H1 (cell line): ENCODE data around the gene EVA1B. TPM values are rescaled to one million over a fixed set of nuclear protein-coding genes. Genes with fewer than 3 reads are reported as not detected.

Source experiments
- CTCF ChIA-PET: fragments of 300-600 bp; sonication (Branson Sonifier 250); formaldehyde crosslinking; loops from one replicate; lab custom pipeline; 2021; ENCODE audit not compliant: partially characterized antibody; lab: Charles Lee
- POLR2A ChIA-PET: fragments of 300-600 bp; sonication (Branson Sonifier 250); formaldehyde crosslinking; loops from one replicate; lab custom pipeline; 2021; ENCODE audit warnings: inconsistent platforms; ENCODE audit not compliant: partially characterized antibody; lab: Charles Lee
- DNase-seq, 2 experiments: peaks; one replicate each; pipeline versions ENCODE4 v3.0.0 to v3.0.0-alpha.2; 2010 to 2022; ENCODE audit warnings: low spot score in 2 of 2, low read depth in 1 of 2, mixed read lengths in 1 of 2
- FAIRE-seq: peaks from 2 replicates; lab custom pipeline; 2011; peaks lifted over from hg19 to GRCh38; lab: Jason Lieb, UNC
- H2AFZ ChIP-seq: 2 replicates; pipeline ENCODE4 v1.8.1; 2012; ENCODE audit warnings: low read length, inconsistent platforms
- H2AK5ac ChIP-seq: 2 replicates; pipeline ENCODE4 v1.6.1; 2013; ENCODE audit warnings: low read depth, low read length
- H2BK120ac ChIP-seq: replicated peaks from 2 replicates; pipeline ENCODE3; 2013; ENCODE audit warnings: low read depth, low read length, inconsistent platforms
- H2BK12ac ChIP-seq: 2 replicates; pipeline ENCODE4 v1.6.1; 2013; ENCODE audit warnings: low read depth, low read length
- H2BK15ac ChIP-seq: 2 replicates; pipeline ENCODE4 v1.6.1; 2013; ENCODE audit warnings: low read length
- H2BK20ac ChIP-seq: 2 replicates; pipeline ENCODE4 v1.6.1; 2013; ENCODE audit warnings: low read length
- H2BK5ac ChIP-seq: 2 replicates; pipeline ENCODE4 v1.6.1; 2013; ENCODE audit warnings: low read depth, low read length
- H3K14ac ChIP-seq: 2 replicates; pipeline ENCODE4 v1.6.1; 2013; ENCODE audit warnings: inconsistent platforms; ENCODE audit not compliant: insufficient read length
- H3K18ac ChIP-seq: 2 replicates; pipeline ENCODE4 v1.6.1; 2013; ENCODE audit warnings: low read length; ENCODE audit errors: extremely low read depth
- H3K23ac ChIP-seq: 2 replicates; pipeline ENCODE4 v1.6.1; 2013; ENCODE audit warnings: inconsistent platforms; ENCODE audit not compliant: insufficient read length
- H3K23me2 ChIP-seq: 2 replicates; pipeline ENCODE4 v1.6.1; 2013; ENCODE audit warnings: low read depth, low read length
- H3K27ac ChIP-seq: 2 replicates; pipeline ENCODE4 v1.6.1; 2011; ENCODE audit warnings: low read depth, low read length, inconsistent platforms
- H3K27me3 ChIP-seq, 4 experiments: replicated peaks in 1 of 4; 1 replicate in 1 of 4; 2 replicates in 3 of 4; pipeline versions ENCODE4 v1.6.1 to v1.8.1; 2011 to 2013; ENCODE audit warnings: low read length in 3 of 4, mild to moderate bottlenecking in 3 of 4, inconsistent platforms in 2 of 4, mixed read lengths in 2 of 4, moderate library complexity in 1 of 4; ENCODE audit not compliant: control insufficient read depth in 3 of 4, insufficient read depth in 3 of 4; ENCODE audit errors: extremely low read depth in 1 of 4
- H3K36me3 ChIP-seq, 4 experiments: 2 replicates each; pipeline versions ENCODE4 v1.6.1 to v1.8.1; 2011 to 2013; ENCODE audit warnings: mild to moderate bottlenecking in 4 of 4, low read length in 3 of 4, moderate library complexity in 2 of 4, control low read depth in 1 of 4, inconsistent platforms in 1 of 4; ENCODE audit not compliant: insufficient read depth in 4 of 4, control insufficient read depth in 2 of 4
- H3K4ac ChIP-seq: replicated peaks from 2 replicates; pipeline ENCODE3; 2013; ENCODE audit warnings: low read length, low read depth, mixed read lengths, inconsistent platforms; ENCODE audit not compliant: insufficient read length
- H3K4me1 ChIP-seq, 4 experiments: replicated peaks in 1 of 4; 1 replicate in 1 of 4; 2 replicates in 3 of 4; pipeline versions ENCODE4 v1.6.1 to v1.8.1; 2011 to 2013; ENCODE audit warnings: low read length in 3 of 4, inconsistent platforms in 2 of 4, mixed read lengths in 1 of 4; ENCODE audit not compliant: insufficient read depth in 4 of 4, control insufficient read depth in 3 of 4
- H3K4me2 ChIP-seq, 2 experiments: 2 replicates each; pipeline versions ENCODE4 v1.6.1 to v1.8.1; 2011 to 2013; ENCODE audit warnings: low read depth in 2 of 2, low read length in 2 of 2, control low read depth in 1 of 2, inconsistent platforms in 1 of 2, mild to moderate bottlenecking in 1 of 2; ENCODE audit not compliant: insufficient read depth in 1 of 2
- H3K4me3 ChIP-seq, 4 experiments: fragments of 200-600, 300-600 bp in 1 of 4; sonication (generic), shearing (Covaris generic), sonication (Bioruptor Twin) in 1 of 4; 2 replicates each; pipeline versions ENCODE4 v1.5.1 to v1.8.1; 2011 to 2016; ENCODE audit warnings: low read length in 4 of 4, low read depth in 3 of 4, control low read depth in 2 of 4, inconsistent platforms in 2 of 4, mild to moderate bottlenecking in 2 of 4, mixed read lengths in 1 of 4, moderate library complexity in 1 of 4; ENCODE audit not compliant: insufficient read depth in 2 of 4; ENCODE audit errors: extremely low read depth in 1 of 4
- H3K56ac ChIP-seq: replicated peaks from 2 replicates; pipeline ENCODE3; 2013; ENCODE audit warnings: low read depth, mild to moderate bottlenecking, mixed read lengths, low read length, inconsistent platforms; ENCODE audit not compliant: insufficient read length
- H3K79me1 ChIP-seq: 2 replicates; pipeline ENCODE4 v1.6.1; 2013; ENCODE audit warnings: low read depth, low read length, control low read depth
- H3K79me2 ChIP-seq, 2 experiments: 2 replicates each; pipeline versions ENCODE4 v1.6.1 to v1.8.1; 2012 to 2013; ENCODE audit warnings: low read length in 2 of 2, mild to moderate bottlenecking in 2 of 2, inconsistent platforms in 1 of 2; ENCODE audit not compliant: insufficient read depth in 2 of 2, control insufficient read depth in 1 of 2
- H3K9ac ChIP-seq, 4 experiments: replicated peaks in 1 of 4; 1 replicate in 1 of 4; 2 replicates in 3 of 4; pipeline versions ENCODE4 v1.6.1 to v1.8.1; 2011 to 2013; ENCODE audit warnings: low read depth in 3 of 4, low read length in 3 of 4, control low read depth in 2 of 4, mild to moderate bottlenecking in 2 of 4, moderate library complexity in 2 of 4, inconsistent platforms in 1 of 4; ENCODE audit errors: extremely low read depth in 1 of 4
- H3K9me3 ChIP-seq, 2 experiments: 2 replicates each; pipeline versions ENCODE4 v1.6.1 to v1.8.1; 2012 to 2013; ENCODE audit warnings: mild to moderate bottlenecking in 2 of 2, moderate library complexity in 2 of 2, control low read depth in 1 of 2, inconsistent platforms in 1 of 2, low read depth in 1 of 2, low read length in 1 of 2, mixed read lengths in 1 of 2; ENCODE audit not compliant: insufficient read depth in 2 of 2
- H4K20me1 ChIP-seq, 2 experiments: replicated peaks in 1 of 2; 2 replicates each; pipeline versions ENCODE3 to v1.8.1; 2011 to 2013; ENCODE audit warnings: inconsistent platforms in 2 of 2, low read length in 2 of 2, mild to moderate bottlenecking in 1 of 2; ENCODE audit not compliant: insufficient read depth in 2 of 2, control insufficient read depth in 1 of 2
- H4K5ac ChIP-seq: 2 replicates; pipeline ENCODE4 v1.6.1; 2013; ENCODE audit warnings: low read length, low read depth, mixed read lengths, inconsistent platforms; ENCODE audit not compliant: insufficient read length
- H4K8ac ChIP-seq: 2 replicates; pipeline ENCODE4 v1.8.0; 2013; ENCODE audit warnings: mild to moderate bottlenecking, moderate library complexity, low read length, inconsistent platforms; ENCODE audit not compliant: insufficient read depth; ENCODE audit errors: extremely low read depth
- H4K91ac ChIP-seq: replicated peaks from 2 replicates; pipeline ENCODE3; 2013; ENCODE audit warnings: low read length, mixed read lengths, inconsistent platforms; ENCODE audit not compliant: insufficient read length
- JUND ChIP-seq: IDR thresholded peaks from 2 replicates; pipeline ENCODE4 v1.6.1; 2011; ENCODE audit warnings: mild to moderate bottlenecking, improper control_type of control experiment, low read length
- NANOG ChIP-seq: IDR thresholded peaks from 2 replicates; pipeline ENCODE4 v1.6.1; 2011; ENCODE audit warnings: low read length, low read depth, mild to moderate bottlenecking, inconsistent platforms; ENCODE audit not compliant: insufficient read depth, poor library complexity, severe bottlenecking
- WGBS, 2 experiments: shearing (Covaris generic) in 1 of 2; methylation state at CpG; one replicate each; pipeline versions ENCODE4 v1.1.6 to v1.1.7; 2013 to 2015; ENCODE audit warnings: low lambda C conversion rate in 2 of 2, mixed read lengths in 2 of 2, inconsistent platforms in 1 of 2, low coverage in 1 of 2, missing lambda C conversion rate in 1 of 2; ENCODE audit not compliant: insufficient replicate concordance in 2 of 2, insufficient coverage in 1 of 2, insufficient read length in 1 of 2; ENCODE audit errors: extremely low coverage in 1 of 2, missing lambda C conversion rate in 1 of 2; 5-methylcytosine and 5-hydroxymethylcytosine counted together
- polyA plus RNA-seq, 7 experiments: library from polyadenylated mRNA; depleted of rRNA in 3 of 7; stranded (reverse) in 5 of 7; unstranded in 2 of 7; fragments of >200 nt in 5 of 7; fragments of 200-250 nt in 2 of 7; gene quantifications; 1 replicate in 5 of 7; 2 replicates in 1 of 7; 4 replicates in 1 of 7; pipeline versions ENCODE4 v1.2.1 to v1.2.3, GENCODE V29; 2011 to 2013; ENCODE audit warnings: missing spikeins in 2 of 7, mixed read lengths in 2 of 7
- total RNA-seq: library from RNA; stranded (reverse); fragmentation: NEBNext Ultra II Directional; extraction: Animal tissue kit (Norgen Biotek cat#: 25700); gene quantifications from 2 replicates; pipeline ENCODE4 v1.2.1, GENCODE V29; 2021

Gene EVA1B
- total and polyA plus RNA-seq, 2 of the 8 experiments (the other 6 are each of a cell fraction or from before 2014, with no cell fraction given) = 10.0 to 19.9 TPM

- ChIA-PET POLR2A (interaction anchor here (1.1 to 2.9 kb wide), 4 partner anchors 21 to 97 kb away, joined by 3 to 7 read pairs (median 3); no protein-coding TSS in a partner anchor), CTCF (interaction anchor here (0.5 to 13.3 kb wide), 10 partner anchors 9 to 335 kb away, joined by 3 to 150 read pairs (median 4); no protein-coding TSS in a partner anchor)
- no peak overlapping the region for H2AFZ ChIP-seq
- H3K4ac ChIP-seq = no peak overlapping the region
- H3K9me3 ChIP-seq = no peaks in the 10 kb centered on the region
- H3K23ac ChIP-seq = no peak overlapping the region
- no peak overlapping the region for H2BK12ac ChIP-seq
- no peak overlapping the region for H2BK120ac ChIP-seq
- DNase-seq (no peak), FAIRE-seq (no peak)
- H3K23me2 ChIP-seq = no peaks in the 10 kb centered on the region
- H3K56ac ChIP-seq = no peak overlapping the region
- H4K8ac ChIP-seq = no peak overlapping the region
- peaks cover 2 to 13% (median 6%) of the 10 kb centered on the region in 4 experiments; a peak in 6 of 8 replicates for H3K36me3 ChIP-seq
- WGBS, 2 experiments = 90% methylated on average over 6 of the region's 6 CpGs; no CpG with 5 or more reads in 1 of the 2 experiments
- H3K79me2 ChIP-seq = peaks cover 0 to 6% of the 10 kb centered on the region in 2 experiments; a peak in 2 of 4 replicates
- H4K91ac ChIP-seq = no peak overlapping the region
- no peaks in the 10 kb centered on the region; the same call in 1 of the 2 replicates for H3K79me1 ChIP-seq
- no peak overlapping the region for H3K27ac ChIP-seq
- H3K27me3 ChIP-seq = no peaks in the 10 kb centered on the region
- H3K18ac ChIP-seq = no peak overlapping the region
- no peak overlapping the region for H3K4me2 ChIP-seq
- no peak overlapping the region for H2BK15ac ChIP-seq
- no peak overlapping the region for H2BK5ac ChIP-seq
- H3K14ac ChIP-seq = no peak overlapping the region
- no peak overlapping the region for H2AK5ac ChIP-seq
- no peaks in the 10 kb centered on the region for H3K4me1 ChIP-seq
- H4K20me1 ChIP-seq = peaks cover 3 to 6% of the 10 kb centered on the region in 2 experiments
- H2BK20ac ChIP-seq = no peak overlapping the region
- H3K4me3 ChIP-seq = no peak overlapping the region
- H4K5ac ChIP-seq = no peak overlapping the region
- no peak overlapping the region for H3K9ac ChIP-seq
- TF ChIP-seq NANOG (no peak), JUND (no peak)
Observed at GRCh38 chr1:36359911-36360550, 36.6 kb upstream of the EVA1B start.
